CD14-positive monocyte (primary cell): ENCODE measurements around the gene DTNBP1. TPM values are rescaled to one million over a fixed set of nuclear protein-coding genes. Genes with fewer than 3 reads are reported as not detected.

Experiments
- DNase-seq, 3 donors: peaks; one replicate each; pipeline ENCODE4 v3.0.0-alpha.2; 2011 to 2022
- H2AFZ ChIP-seq: 2 replicates; pipeline ENCODE4 v1.6.0; 2012; ENCODE audit warnings: mild to moderate bottlenecking, low read depth, low read length, inconsistent platforms; ENCODE audit not compliant: insufficient read depth, poor library complexity, severe bottlenecking
- H3K27ac ChIP-seq, 2 donors: 1 replicate in 1 of 2; 2 replicates in 1 of 2; pipeline ENCODE4 v1.5.1; 2012 to 2013; ENCODE audit warnings: low read length in 2 of 2, control low read depth in 1 of 2, inconsistent platforms in 1 of 2, low read depth in 1 of 2, mild to moderate bottlenecking in 1 of 2
- H3K27me3 ChIP-seq, 2 donors: one replicate each; pipeline versions ENCODE4 v1.6.0 to v1.6.1; 2011 to 2013; ENCODE audit warnings: low read length in 2 of 2; ENCODE audit not compliant: control insufficient read depth in 2 of 2, insufficient read depth in 2 of 2
- H3K36me3 ChIP-seq, 2 donors: replicated peaks in 1 of 2; 1 replicate in 1 of 2; 2 replicates in 1 of 2; pipeline versions ENCODE4 v1.5.1 to v1.6.1; 2012 to 2013; ENCODE audit warnings: low read length in 2 of 2, control low read depth in 1 of 2, inconsistent platforms in 1 of 2, mild to moderate bottlenecking in 1 of 2; ENCODE audit not compliant: insufficient read depth in 2 of 2, control insufficient read depth in 1 of 2
- H3K4me1 ChIP-seq, 2 donors: 1 replicate in 1 of 2; 2 replicates in 1 of 2; pipeline versions ENCODE4 v1.5.1 to v1.6.1; 2012 to 2013; ENCODE audit warnings: low read length in 2 of 2, control low read depth in 1 of 2, inconsistent platforms in 1 of 2, mild to moderate bottlenecking in 1 of 2, moderate library complexity in 1 of 2; ENCODE audit not compliant: insufficient read depth in 2 of 2, control insufficient read depth in 1 of 2
- H3K4me2 ChIP-seq: replicated peaks from 2 replicates; pipeline ENCODE3; 2012; ENCODE audit warnings: low read length, moderate library complexity, mild to moderate bottlenecking; ENCODE audit not compliant: poor library complexity, severe bottlenecking; ENCODE audit errors: extremely low read depth
- H3K4me3 ChIP-seq, 3 experiments: fragments of 200-600 bp in 1 of 3; sonication (generic) in 1 of 3; replicated peaks in 1 of 3; 1 replicate in 2 of 3; 2 replicates in 1 of 3; pipeline ENCODE4 v1.5.1; 2011 to 2013; ENCODE audit warnings: low read length in 3 of 3, mild to moderate bottlenecking in 3 of 3, control low read depth in 2 of 3, low read depth in 2 of 3, inconsistent platforms in 1 of 3, moderate library complexity in 1 of 3
- H3K79me2 ChIP-seq: 2 replicates; pipeline ENCODE4 v1.6.0; 2012; ENCODE audit warnings: mild to moderate bottlenecking, control low read depth, inconsistent platforms, low read length, moderate library complexity; ENCODE audit not compliant: insufficient read depth
- H3K9ac ChIP-seq: 2 replicates; pipeline ENCODE4 v1.6.0; 2017; ENCODE audit warnings: low read length, mild to moderate bottlenecking; ENCODE audit not compliant: insufficient read depth, poor library complexity, severe bottlenecking
- H3K9me3 ChIP-seq, 2 donors: replicated peaks in 1 of 2; 1 replicate in 1 of 2; 2 replicates in 1 of 2; pipeline versions ENCODE4 v1.5.1 to v1.6.1; 2012 to 2013; ENCODE audit warnings: low read length in 2 of 2, control low read depth in 1 of 2; ENCODE audit not compliant: control insufficient read depth in 1 of 2, insufficient read depth in 1 of 2
- H4K20me1 ChIP-seq: 2 replicates; pipeline ENCODE4 v1.6.0; 2012; ENCODE audit warnings: mild to moderate bottlenecking, low read length, control low read depth, moderate library complexity; ENCODE audit not compliant: insufficient read depth
- H3K27ac Mint-ChIP-seq, 7 donors: one replicate each; pipeline ENCODE4 v1.8.0; 2020; ENCODE audit warnings: mild to moderate bottlenecking in 7 of 7, mixed read lengths in 7 of 7, moderate library complexity in 6 of 7, inconsistent platforms in 2 of 7
- H3K27me3 Mint-ChIP-seq, 3 donors: one replicate each; pipeline ENCODE4 v1.8.0; 2021 to 2022; ENCODE audit warnings: low read depth in 3 of 3, mild to moderate bottlenecking in 3 of 3, mixed read lengths in 3 of 3, moderate library complexity in 3 of 3, inconsistent platforms in 1 of 3
- H3K36me3 Mint-ChIP-seq, 2 donors: one replicate each; pipeline ENCODE4 v1.8.0; 2020; ENCODE audit warnings: mixed read lengths in 2 of 2, inconsistent platforms in 1 of 2, mild to moderate bottlenecking in 1 of 2
- H3K4me1 Mint-ChIP-seq: one replicate; pipeline ENCODE4 v1.8.0; 2020; ENCODE audit warnings: mild to moderate bottlenecking, mixed read lengths
- H3K4me3 Mint-ChIP-seq, 2 donors: one replicate each; pipeline ENCODE4 v1.8.0; 2020; ENCODE audit warnings: mild to moderate bottlenecking in 2 of 2, mixed read lengths in 2 of 2, moderate library complexity in 1 of 2
- H3K9me3 Mint-ChIP-seq, 7 donors: one replicate each; pipeline ENCODE4 v1.8.0; 2020 to 2022; ENCODE audit warnings: mixed read lengths in 7 of 7, mild to moderate bottlenecking in 6 of 7, moderate library complexity in 6 of 7, inconsistent platforms in 2 of 7
- WGBS: methylation state at CpG from one replicate; pipeline ENCODE4 v1.1.5; 2013; ENCODE audit warnings: missing lambda C conversion rate; ENCODE audit not compliant: insufficient coverage; 5-methylcytosine and 5-hydroxymethylcytosine counted together
- intact Hi-C, 2 donors: fragments of 100-400 bp; cut with micrococcal nuclease; formaldehyde crosslinking; loops; one replicate each; pipeline versions ENCODE4 v1.15.0 to v1.15.1; 2023
- polyA plus RNA-seq, 3 donors: library from polyadenylated mRNA; depleted of rRNA in 1 of 3; unstranded in 2 of 3; stranded (reverse) in 1 of 3; fragments of 300-500 nt in 2 of 3; fragments of >200 nt in 1 of 3; fragmentation: Illumina TruSeq in 2 of 3; gene quantifications; 1 replicate in 2 of 3; 2 replicates in 1 of 3; pipeline ENCODE4 v1.2.3, GENCODE V29; 2012 to 2021
- TF ChIP-seq, protein P1 (sequence below): fragments of 200-600 bp; IDR thresholded peaks from one replicate; pipeline ENCODE4 v1.8.0; 2022; ENCODE audit warnings: antibody characterized with exemption, mild to moderate bottlenecking

DTNBP1 gene
- polyA plus RNA-seq, 3 donors, result 19.7 to 26.9 (median 20.5) TPM

DNA sequence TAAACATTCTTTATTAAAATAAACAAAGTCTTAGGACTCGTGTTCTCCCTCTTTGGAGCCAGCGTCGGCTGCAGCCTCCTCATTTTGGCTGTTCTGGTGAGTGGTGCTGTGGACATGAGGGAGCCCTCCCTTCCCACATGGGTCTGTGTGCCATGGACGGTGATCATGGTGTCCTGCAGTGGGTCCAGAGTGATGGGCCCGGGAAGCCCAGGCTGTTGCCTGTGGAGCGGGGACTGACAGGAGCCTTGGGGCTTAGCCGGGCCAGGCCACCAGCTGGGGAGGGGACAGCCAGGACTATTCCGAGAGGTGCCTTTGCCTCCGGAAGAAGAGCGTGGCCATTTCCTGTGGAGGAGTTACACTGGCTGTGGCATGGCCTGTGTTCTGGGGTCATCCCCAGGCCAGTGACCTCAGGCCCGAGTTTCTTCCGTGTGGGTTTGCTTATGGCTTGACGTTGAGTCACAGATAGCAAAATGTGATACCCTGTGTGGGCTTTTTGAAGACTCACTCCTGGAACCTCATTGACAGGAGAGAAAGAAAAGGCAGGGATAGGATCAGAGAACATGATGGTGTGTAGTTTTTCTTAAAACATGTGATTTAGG, 153.4 kb downstream of the DTNBP1 start:
- TF ChIP-seq, protein P1, sequence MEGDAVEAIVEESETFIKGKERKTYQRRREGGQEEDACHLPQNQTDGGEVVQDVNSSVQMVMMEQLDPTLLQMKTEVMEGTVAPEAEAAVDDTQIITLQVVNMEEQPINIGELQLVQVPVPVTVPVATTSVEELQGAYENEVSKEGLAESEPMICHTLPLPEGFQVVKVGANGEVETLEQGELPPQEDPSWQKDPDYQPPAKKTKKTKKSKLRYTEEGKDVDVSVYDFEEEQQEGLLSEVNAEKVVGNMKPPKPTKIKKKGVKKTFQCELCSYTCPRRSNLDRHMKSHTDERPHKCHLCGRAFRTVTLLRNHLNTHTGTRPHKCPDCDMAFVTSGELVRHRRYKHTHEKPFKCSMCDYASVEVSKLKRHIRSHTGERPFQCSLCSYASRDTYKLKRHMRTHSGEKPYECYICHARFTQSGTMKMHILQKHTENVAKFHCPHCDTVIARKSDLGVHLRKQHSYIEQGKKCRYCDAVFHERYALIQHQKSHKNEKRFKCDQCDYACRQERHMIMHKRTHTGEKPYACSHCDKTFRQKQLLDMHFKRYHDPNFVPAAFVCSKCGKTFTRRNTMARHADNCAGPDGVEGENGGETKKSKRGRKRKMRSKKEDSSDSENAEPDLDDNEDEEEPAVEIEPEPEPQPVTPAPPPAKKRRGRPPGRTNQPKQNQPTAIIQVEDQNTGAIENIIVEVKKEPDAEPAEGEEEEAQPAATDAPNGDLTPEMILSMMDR, result no peak
- Mint-ChIP-seq H3K27me3 (peaks cover 0 to 5% (median 3%) of the 10 kb centered on the region in 3 donors), H3K27ac (peak overlapping the region; percentile 90 to 97 (median 93)), H3K36me3 (peaks cover 89 to 99% of the 10 kb centered on the region in 2 donors), H3K4me3 (no peak overlapping the region), H3K4me1 (peaks cover 30% of the 10 kb centered on the region), H3K9me3 (no peaks in the 10 kb centered on the region)
- Histone ChIP-seq H3K9ac (no peak overlapping the region), H2AFZ (no peak overlapping the region), H3K4me1 (peaks cover 17 to 30% of the 10 kb centered on the region in 2 donors), H3K9me3 (no peaks in the 10 kb centered on the region), H3K27ac (peak overlapping the region; percentile 64 to 84), H3K36me3 (peaks cover 90 to 98% of the 10 kb centered on the region in 2 donors), H3K4me2 (no peak overlapping the region), H3K27me3 (no peaks in the 10 kb centered on the region), H3K4me3 (no peak overlapping the region), H3K79me2 (peaks cover 51% of the 10 kb centered on the region), H4K20me1 (peaks cover 98% of the 10 kb centered on the region)
- intact Hi-C loops, result no loop called here
- DNase-seq, result no peak
- 96% methylated on average over 11 of the region's 13 CpGs for WGBS

DNA sequence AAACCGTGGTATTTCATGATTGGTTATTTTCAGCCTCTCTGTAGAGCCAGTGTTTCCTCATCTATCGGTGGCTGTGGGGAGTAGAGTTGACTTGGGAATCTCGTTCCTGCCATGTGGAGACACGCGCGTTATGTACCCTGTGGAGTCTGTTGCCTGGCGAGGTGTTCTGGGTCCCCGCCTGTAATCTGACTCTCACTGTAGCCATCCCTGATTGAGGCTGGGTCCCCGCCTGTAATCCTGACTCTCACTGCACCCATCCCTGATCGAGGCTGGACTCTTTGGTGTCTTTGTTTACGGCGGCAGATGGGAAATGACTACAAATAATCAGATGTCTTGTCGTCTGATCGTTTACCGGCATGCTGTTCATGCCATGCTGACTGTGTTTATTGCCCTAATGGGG, 153.9 kb downstream of the DTNBP1 start:
- intact Hi-C loops, result no loop called here
- no peaks in the 10 kb centered on the region for H3K27me3 ChIP-seq
- H4K20me1 ChIP-seq, result peaks cover 98% of the 10 kb centered on the region
- H3K27ac ChIP-seq, result peak overlapping the region; percentile 64 to 84
- 86% methylated on average over 7 of the region's 15 CpGs for whole genome bisulfite sequencing
- H3K36me3 ChIP-seq, result peaks cover 90 to 98% of the 10 kb centered on the region in 2 donors
- Mint-ChIP-seq H3K27me3 (peaks cover 0 to 5% (median 3%) of the 10 kb centered on the region in 3 donors), H3K36me3 (peaks cover 89 to 99% of the 10 kb centered on the region in 2 donors), H3K4me1 (peaks cover 32% of the 10 kb centered on the region), H3K27ac (peak overlapping the region; percentile 90 to 97 (median 93)), H3K4me3 (peak overlapping the region in 1 of 2 donors; percentile 46), H3K9me3 (no peaks in the 10 kb centered on the region)
- DNase-seq, result no peak
- H3K9me3 ChIP-seq, result no peaks in the 10 kb centered on the region
- H3K4me1 ChIP-seq, result peaks cover 17 to 30% of the 10 kb centered on the region in 2 donors
- H3K79me2 ChIP-seq, result peaks cover 56% of the 10 kb centered on the region
- H3K9ac ChIP-seq, result peak overlapping the region; percentile 2
- TF ChIP-seq, protein P1, result no peak
- H3K4me3 ChIP-seq, result peak overlapping the region in 1 of 3 experiments; percentile 49
- peak overlapping the region; percentile 45 for H3K4me2 ChIP-seq
- H2AFZ ChIP-seq, result no peak overlapping the region
